GM18508 (cell line): ENCODE data around the gene EEFSEC.
"Not testable (repeated sequence)": the region's sequence is repeated elsewhere in the genome, so short reads cannot be mapped to it uniquely, and the experiment has no call there.

Experiments used
- ATAC-seq: cut with Tn5 transposase; IDR thresholded peaks from one replicate; pipeline ENCODE4 v1.9.1; 2021; ENCODE audit warnings: moderate number of reproducible peaks; ENCODE audit not compliant: insufficient read depth, unreplicated experiment

Gene EEFSEC

DNA sequence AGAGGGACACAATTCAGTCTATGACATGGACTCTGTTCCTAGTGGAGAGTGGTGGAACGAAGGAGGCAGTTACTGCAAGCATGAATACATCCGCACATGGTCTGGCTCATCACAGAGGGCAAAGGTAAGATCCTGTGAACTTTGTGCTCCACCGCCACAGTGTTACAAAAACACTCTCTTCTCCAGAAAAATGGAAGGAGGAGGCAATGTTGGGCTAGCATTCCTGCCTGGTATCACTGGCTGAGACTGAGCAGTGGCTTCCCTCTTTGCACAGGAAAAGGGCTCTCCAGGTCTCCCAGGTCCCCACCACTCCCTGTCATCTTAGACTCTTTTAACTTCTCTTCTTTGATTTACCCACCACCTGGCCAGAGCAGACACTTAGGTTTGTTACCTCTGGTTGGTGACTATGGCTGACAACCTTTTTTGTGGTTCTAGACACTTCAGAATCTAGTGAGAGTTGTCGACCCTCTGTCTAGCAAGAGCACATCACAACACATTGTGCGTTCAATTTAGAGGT, 1.5 kb upstream of the EEFSEC start:
- ATAC-seq: no peak

DNA sequence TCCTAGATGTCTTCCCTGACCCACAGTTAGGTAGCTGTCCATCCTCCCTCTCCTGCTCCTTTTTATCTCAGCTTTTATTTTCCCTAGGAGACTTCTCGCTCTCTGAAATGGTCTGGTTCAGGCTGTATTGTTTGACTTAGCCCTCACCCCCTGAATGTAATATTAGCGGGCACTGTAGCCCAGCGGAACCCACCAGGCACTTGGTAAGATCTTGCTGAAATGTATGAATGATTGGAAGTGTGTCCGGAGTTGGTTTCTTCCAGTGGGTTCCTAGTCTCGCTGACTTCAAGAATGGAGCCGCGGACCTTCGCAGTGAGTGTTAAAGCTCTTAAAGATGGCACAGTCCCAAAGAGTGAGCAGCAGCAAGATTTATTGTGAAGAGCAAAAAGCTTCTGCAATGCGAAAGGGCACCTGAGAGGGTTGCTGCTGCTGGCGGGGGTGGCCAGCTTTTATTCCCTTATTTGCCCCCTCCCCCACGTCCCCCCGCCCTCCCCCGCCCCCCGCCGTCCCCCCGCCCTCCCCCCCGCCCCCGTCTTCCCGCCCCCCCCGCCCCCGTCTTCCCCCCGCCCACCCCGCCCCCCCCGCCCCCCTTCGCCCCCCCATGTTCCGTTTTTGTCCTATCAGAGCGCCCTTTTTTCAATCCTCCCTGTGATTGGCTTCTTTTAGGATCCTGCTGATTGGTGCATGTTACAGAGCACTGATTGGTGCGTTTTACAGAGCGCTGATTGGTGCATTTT, 694 bp upstream of the EEFSEC start:
- ATAC-seq: no peak

DNA sequence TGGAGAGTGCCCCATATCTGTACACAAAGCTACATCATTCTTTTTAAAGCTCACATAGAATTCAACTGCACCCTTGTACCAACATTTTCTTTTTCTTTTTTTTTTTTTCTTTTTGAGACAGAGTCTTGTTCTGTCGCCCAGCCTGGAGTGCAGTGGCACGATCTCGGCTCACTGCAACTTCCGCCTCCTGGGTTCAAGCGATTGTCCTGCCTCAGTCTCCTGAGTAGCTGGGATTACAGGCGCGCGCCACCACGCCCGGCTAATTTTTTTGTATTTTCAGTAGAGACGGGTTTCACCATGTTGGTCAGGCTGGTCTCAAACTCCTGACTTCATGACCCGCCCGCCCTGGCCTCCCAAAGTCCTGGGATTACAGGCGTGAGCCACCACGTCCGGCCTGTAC, 1.1 kb downstream of the EEFSEC start:
- not testable (repeated sequence) for ATAC-seq

DNA sequence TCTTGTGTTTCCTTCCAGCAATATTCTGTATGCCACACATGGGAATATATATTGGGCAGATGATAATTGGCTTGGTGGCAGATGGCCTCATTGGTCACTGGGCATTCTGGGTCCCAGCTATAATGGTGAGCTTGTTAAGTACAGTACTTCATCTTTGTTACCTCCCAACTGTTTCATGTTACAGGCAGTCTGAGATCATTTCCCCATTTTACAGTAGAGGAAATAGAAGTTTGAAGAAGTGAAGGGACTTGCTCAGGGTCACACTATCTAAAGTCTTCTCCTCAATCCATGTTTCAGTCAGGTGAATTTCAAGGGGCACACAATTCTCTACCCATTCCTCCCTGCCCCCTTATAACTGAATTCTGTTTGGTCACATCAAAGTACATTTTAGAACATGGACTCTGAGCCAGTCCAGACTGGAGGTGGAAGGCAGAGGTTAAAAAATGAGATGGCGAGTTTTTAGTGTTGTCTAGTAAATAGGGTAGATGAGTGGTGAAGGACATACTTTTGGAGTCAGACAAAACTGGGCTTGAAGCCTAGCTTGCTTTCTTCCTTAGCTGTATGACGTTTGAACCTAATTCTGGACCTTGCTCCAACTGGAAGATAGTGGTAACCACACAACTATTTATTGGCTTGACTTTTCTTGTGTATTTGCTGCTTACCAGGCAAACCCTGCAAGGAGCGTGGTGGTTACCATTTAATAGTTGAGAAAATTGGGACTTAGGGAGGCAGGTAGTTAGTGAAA, 2.5 kb downstream of the EEFSEC start:
- ATAC-seq: no peak

DNA sequence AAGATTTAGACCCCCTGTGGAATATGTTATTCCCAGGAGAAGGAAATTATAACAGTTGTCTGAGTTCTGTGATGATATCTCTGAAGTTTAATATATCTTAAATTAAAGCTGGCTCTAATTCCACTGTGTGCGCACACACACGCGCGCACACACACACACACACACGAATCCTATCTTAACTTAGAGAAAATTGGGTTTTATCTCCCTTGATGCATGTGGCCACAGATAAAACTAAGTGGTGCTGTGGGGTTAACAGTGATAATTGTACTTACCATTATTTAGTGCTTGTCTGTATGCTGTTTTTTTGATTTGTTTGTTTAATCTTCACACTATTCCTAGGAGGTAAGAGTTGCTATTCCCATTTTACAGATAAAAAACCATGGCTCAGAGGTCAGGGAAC, 7.4 kb downstream of the EEFSEC start:
- no peak for ATAC-seq

DNA sequence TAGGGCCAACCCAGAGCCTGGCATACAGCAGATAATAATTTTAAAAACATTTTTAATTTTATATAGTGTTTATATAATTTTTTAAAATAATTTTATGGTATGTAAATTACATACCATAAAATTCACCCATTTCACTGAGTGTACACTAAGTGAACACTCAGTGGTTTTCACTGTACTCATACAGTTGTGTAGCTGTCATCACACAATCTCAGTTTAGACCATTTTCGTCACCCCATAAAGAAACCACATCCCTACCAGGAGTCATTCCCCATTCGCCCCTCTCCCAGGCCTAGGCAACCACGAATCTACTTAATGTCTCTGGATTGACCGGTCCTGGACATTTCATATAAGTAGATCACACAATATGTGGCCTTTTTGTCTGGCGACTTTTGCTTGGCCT, 10.2 kb downstream of the EEFSEC start:
- no peak for ATAC-seq

DNA sequence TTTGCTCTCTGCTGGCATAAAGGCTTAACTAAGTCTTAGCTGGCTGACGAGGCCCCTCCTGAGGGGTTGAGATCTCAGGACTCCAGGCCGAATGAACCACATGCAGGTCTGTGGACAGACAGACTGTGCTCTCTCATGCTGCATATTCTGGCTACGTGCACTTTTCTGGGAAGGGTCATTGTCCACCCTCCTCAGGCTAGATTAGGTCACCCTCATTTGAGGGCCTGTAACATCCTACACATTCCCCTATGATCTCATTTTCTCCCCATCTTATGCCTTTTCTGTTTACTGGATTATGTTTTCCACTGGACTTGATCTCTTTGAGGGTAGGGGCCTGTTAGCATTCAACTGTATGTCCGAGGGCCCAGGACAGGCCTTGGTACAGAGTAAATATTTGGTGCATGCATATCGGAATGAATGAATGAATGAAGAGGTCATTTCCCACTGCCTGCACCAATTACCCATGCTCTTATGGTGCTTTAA, 13.7 kb downstream of the EEFSEC start:
- ATAC-seq: no peak

DNA sequence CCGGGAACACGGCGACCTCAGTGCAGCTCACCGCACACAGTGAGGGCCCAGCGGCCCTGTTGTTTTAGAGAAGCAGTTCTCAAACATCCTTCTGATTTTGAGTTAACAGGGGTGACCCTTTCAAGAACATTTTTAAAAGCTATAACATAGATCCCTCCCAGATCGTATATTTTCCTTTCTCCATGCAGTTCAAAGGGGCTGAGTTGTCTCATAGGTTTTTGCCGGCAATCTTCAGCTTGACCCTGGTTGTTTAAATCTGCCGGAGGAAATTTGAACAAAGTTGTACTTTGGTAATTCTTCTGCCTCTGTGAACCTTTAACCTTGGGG, 14.3 kb downstream of the EEFSEC start:
- no peak for ATAC-seq

DNA sequence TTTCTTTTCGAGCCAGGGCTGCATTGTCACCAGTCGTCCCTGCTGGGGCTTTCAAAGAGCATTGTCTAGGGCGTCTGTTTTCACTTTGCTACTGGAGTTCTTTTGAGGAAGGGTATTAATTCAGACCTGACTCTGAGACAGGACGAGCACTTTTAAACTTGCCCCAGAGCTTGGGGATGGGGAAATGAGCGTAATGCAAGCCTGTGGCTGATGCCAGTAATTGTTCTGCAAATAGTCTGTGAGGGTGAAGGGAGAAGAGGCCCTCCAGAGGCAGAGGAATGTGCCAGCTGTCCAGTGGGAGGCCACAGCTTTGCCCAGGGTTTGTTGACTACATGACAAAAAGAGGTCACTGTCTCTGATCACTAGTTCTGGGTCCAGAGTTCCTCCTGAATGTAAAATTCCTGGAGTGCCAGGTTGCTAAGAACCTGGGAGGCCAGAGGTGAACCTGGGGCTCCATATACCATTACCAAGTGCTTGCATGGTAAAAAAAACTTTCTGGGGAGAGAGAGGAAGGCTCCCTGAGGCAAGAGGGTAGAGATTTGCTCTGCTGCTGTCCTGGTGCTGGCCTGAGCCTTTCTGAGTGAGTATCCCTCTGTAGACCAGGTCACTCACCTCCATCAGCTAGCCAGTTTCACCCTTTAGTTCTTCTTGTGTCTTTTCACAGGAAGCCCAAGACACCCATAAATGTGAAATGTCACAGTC, 14.8 kb downstream of the EEFSEC start:
- no peak for ATAC-seq

DNA sequence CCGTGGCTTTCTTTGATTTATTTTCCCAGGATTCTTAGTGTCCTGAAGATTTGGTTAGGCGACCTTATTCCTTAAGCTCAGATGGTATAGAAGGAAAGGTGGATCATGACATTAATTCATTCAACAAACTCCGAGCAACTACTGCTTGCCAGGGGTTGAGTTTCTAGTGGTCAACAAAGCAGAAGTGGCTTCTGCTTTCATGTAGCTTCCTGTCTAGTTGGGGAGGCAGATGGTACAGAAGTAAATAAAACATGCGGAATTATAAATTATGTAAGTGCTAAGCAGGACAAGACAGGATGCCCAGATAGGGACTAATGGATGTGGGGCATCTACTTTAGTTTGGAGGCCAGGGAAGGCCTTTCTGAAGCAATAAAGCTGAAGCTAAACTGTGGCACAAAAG, 15.6 kb downstream of the EEFSEC start:
- no peak for ATAC-seq

DNA sequence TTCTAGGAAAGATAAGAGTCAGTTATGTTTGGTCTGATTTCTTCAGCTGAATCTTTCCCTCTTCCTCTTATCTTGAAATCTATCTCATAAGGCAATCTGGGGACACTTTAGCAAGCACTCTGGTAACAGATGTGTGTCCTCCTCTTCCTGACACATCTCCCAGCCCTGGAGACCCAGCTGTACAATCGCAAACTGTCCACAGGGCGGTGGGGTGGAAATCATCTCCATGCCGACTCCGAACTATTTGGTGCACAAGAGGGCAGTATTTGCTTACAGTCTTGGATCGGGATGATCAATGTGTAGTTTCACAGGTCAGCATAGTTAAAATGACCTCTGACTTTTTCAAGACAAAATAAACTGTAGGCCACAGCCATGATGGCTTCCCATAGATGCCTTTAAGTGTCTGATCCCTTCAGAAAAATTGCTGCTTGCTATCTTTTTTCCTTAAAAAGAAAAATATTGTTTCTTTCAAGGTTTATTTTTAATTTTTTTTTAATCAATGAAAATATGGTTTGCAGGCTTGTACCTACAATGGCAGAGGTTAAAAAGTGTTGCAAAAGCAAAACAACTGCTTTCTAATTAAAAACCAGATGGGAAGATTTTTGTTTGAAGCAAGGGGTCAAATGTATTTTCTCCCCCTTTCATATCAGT, 17.7 kb downstream of the EEFSEC start:
- ATAC-seq: no peak

DNA sequence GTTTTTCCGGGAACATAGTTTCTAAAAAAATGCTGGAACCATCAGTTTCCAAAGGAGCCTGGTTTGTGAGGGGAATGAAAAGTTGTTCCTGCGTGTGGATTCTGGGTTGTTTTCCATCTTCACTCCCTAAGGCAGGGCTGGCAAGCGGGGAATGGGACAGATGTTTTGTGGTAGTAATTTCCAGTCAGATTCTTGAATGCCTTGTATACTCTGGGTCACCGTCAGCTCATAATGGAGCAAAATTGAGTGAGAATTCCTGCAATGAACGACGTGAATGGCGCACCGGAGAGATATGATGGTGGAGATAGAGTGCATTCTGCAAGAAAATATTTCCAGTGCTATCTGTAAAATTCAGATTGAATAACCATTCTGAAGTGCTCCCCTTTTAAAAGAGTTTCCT, 19.9 kb downstream of the EEFSEC start:
- ATAC-seq: no peak

DNA sequence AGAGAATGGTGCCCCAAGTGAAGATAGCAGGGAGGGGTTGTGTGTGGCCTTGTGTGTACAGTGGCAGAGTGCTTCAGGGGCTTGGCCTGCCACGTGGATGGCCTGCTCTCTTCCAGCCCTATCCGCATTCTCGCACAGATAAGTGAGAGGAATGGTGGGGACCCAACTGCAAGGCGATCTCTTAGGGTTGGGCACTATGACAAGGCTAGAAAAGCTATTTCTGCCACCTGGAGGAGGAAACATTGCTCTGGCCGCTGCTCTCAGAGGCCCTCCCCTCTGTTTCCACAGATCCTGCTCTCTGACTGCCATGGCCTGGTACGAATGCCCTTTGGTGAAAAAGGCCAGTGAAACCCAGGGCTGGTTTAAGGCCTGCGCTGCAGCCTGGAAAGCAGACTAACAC, 20.6 kb downstream of the EEFSEC start:
- no peak for ATAC-seq

DNA sequence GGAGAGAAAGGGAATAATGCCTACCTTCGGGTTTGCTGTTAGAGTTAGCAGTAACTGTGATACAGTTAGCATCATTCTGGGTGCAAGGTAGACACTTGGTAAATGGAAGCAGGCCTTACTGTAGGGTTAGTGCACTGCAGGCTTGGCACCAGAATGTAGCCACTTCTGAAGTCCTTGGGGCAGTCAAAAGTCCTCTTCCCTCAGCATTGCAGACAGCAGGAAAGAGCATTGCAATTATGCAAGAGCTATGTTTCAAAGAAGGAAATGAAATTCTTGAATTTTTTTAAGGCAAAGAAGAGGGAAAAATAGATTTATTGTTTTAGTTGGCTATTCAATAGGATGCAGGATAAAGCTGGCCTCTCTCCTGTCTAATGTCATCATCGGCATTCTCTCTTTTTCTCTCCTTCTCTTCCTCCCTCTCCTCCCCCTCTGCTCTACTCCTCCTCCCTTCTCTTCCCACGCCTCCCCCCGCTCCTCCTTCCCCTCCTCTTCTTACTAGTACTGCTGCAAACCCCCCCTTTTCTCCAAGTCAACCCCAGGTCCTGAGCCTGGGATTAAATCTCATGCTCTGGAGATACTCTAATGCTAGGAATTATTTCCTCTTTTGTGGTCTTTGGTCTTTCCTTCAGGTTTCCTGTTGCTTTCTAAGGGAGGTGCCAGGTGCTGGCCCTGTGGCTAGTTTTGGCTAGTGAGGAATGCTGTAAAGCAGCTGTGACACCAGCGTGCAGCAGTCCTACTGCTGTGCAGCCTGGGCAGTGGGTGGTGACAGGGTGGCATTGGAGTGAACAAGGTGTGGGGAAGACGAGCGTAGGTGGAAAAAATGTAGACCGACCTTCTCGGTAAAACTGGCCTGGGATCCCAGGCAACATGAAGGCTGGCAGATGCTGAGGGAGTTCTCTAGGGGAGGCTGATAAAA, 21.7 kb downstream of the EEFSEC start:
- no peak for ATAC-seq

DNA sequence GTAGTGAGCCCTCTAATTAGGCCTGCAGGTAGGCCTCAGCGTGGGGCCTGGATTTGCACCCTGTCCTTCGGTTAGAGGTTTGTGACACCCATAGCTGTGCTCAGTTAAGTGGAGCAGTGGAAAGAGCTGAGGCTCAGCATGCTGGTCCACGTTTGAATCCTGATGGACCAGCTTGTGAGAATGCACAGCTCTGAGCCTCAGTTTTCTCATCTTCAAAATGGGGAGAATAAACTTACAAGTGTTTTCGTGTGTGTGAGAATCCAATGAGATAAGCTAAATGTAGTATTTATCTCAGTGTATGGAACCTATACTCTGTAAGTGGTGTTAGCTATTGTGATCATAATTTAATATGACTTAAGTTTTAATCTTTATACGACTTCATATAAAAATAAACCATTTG, 22.5 kb downstream of the EEFSEC start:
- no peak for ATAC-seq

DNA sequence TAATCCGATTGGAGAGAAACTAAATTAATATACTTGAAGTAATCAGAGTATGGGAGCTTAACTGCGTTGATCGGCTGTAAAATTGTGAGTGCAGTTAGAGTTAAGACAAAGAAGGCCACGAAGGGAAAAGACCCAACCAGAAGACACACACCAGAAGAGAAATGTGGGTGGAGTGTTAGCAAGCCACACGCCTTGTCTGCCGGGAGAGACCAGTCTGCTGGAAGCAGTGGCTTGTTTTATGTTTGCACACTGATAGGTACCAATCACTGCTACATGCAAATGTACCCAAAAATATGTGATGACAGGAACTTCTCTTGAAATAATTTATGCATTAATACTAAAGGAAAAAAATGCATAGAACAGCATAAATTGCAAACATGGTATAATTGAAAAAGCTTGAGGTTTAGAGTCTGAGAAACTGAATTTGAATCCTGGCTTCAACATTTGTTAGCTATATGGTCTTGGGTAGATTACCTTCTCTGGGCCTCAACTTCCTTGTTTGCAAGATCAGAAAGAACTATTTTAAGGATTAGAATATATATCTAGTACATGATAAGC, 23.1 kb downstream of the EEFSEC start:
- ATAC-seq: no peak

DNA sequence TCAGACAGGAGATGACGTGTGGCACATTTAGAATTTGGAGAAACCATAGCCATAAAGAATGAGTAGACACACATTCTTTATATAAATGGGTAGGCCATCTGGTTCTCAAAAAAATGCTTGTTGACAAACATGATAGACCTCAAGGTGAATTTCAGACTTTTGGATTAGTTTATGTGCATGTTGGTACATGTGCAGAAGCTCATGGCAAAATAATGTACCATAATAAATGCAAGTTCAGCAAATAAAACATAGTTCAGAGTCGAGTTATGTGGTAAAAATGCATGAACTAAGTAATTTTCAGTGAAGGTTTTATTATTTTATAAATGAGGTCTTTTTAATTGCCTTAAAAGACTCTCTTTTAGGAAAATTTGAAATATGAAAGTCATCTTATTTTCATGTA, 24.6 kb downstream of the EEFSEC start:
- ATAC-seq: no peak

DNA sequence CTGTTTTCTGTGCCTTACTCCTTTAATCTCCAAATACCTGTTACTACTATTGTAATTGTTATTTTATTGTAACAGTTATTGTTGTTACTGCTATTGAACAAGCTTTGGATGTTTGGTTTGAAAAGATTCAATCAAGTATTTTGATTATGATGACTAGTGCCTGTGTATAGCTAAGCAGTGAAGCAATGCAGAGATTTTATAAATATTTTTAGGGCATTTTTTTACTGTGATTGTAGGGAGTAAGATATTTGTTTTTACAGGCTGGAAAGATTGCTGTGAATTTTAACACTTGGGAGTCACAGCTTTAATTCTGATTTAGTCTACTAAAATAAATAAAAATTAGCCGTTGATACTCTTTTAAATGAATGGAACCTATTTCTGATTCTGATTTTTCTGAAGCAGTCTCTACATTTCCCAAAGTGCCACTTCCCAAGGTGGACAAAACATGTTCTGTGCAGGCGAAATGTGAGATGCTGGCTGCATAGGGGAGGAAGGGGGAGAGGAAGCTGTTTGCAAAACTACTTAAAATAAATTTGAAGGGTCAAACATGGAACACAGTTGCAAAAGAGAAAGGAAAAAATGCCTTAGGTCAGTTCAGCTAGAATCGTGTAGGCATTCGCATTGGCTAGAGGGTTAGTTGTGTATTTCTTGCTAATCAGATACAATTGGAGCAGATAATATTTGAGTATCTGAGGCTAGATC, 25.7 kb downstream of the EEFSEC start:
- ATAC-seq: no peak

DNA sequence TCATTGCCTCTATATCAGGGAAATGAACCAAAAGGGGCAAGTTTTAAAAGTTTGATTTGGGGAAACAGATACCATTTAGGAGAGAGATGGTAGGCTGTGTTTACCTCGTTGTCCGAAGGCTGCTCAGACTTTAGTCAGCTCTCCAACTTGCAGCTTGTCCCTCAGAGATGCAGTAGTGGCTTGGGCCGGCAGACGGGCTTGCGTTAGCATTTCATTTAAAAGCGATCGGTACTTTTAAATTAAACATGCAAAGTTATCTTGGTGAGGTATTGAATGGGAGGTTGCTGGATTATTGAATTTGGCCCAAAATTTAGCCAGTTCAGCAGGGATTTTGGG, 26.2 kb downstream of the EEFSEC start:
- ATAC-seq: no peak
